Measurements from ENCODE around the gene ENOX2.

ENOX2 gene

GRCh38 chrX:130636277-130636676, 266.7 kb downstream of the ENOX2 start:
- DNase-seq (ENCODE audit: low spot score) (no peak), FAIRE-seq (no peak)

GRCh38 chrX:130631011-130631410, 272.0 kb downstream of the ENOX2 start:
- DNase-seq (ENCODE audit: low spot score) (no peak), FAIRE-seq (no peak)

GRCh38 chrX:130628516-130628915, 274.5 kb downstream of the ENOX2 start:
- DNase-seq (ENCODE audit: low spot score) = no peak

GRCh38 chrX:130626521-130626920, 276.5 kb downstream of the ENOX2 start:
- peak; percentile 7 for FAIRE-seq
- no peak for DNase-seq (ENCODE audit: low spot score)

More at GRCh38 chrX:130628516-130628915, 274.5 kb downstream of the ENOX2 start:
- FAIRE-seq = no peak

- FAIRE-seq (peak; percentile 84), DNase-seq (ENCODE audit: low spot score) (peak; percentile 62)
Measured at GRCh38 chrX:130625386-130625785, 277.6 kb downstream of the ENOX2 start.

- DNase-seq (ENCODE audit: low spot score) = peak; percentile 49
- FAIRE-seq = peak; percentile 96
Measured at GRCh38 chrX:130623518-130623917, 279.5 kb downstream of the ENOX2 start.

- FAIRE-seq = no peak
- DNase-seq (ENCODE audit: low spot score) = peak; percentile 25
Measured at GRCh38 chrX:130615941-130616340, 287.1 kb downstream of the ENOX2 start.

- no peak for FAIRE-seq
Measured at GRCh38 chrX:130607431-130607830, 295.6 kb downstream of the ENOX2 start.

GRCh38 chrX:130606425-130606824, 296.6 kb downstream of the ENOX2 start:
- DNase-seq (ENCODE audit: low spot score) (no peak), FAIRE-seq (no peak)

More at GRCh38 chrX:130607431-130607830, 295.6 kb downstream of the ENOX2 start:
- DNase-seq (ENCODE audit: low spot score) = no peak

GRCh38 chrX:130604882-130605281, 298.1 kb downstream of the ENOX2 start:
- no peak for FAIRE-seq
- no peak for DNase-seq (ENCODE audit: low spot score)

- DNase-seq (ENCODE audit: low spot score) (no peak), FAIRE-seq (no peak)
Measured at GRCh38 chrX:130594453-130594916, 308.5 kb downstream of the ENOX2 start.

GRCh38 chrX:130593911-130594310, 309.1 kb downstream of the ENOX2 start:
- DNase-seq (ENCODE audit: low spot score) (no peak), FAIRE-seq (no peak)

- FAIRE-seq (no peak), DNase-seq (ENCODE audit: low spot score) (no peak)
Measured at GRCh38 chrX:130592204-130592603, 310.8 kb downstream of the ENOX2 start.

GRCh38 chrX:130578906-130579305, 324.1 kb downstream of the ENOX2 start:
- FAIRE-seq (no peak), DNase-seq (ENCODE audit: low spot score) (no peak)

GRCh38 chrX:130577431-130577830, 325.6 kb downstream of the ENOX2 start:
- no peak for DNase-seq (ENCODE audit: low spot score)
- FAIRE-seq = no peak

- FAIRE-seq (no peak), DNase-seq (ENCODE audit: low spot score) (no peak)
Measured at GRCh38 chrX:130575831-130576389, 327.1 kb downstream of the ENOX2 start.
